ENCODE results near the gene PSMA1. TPM values are rescaled to one million over a fixed set of nuclear protein-coding genes. Genes with fewer than 3 reads are reported as not detected.

PSMA1 gene
- total and polyA plus RNA-seq, 2 of the 8 experiments (the other 6 are each of a cell fraction or from before 2014, with no cell fraction given) = 148 to 159 TPM

DNA sequence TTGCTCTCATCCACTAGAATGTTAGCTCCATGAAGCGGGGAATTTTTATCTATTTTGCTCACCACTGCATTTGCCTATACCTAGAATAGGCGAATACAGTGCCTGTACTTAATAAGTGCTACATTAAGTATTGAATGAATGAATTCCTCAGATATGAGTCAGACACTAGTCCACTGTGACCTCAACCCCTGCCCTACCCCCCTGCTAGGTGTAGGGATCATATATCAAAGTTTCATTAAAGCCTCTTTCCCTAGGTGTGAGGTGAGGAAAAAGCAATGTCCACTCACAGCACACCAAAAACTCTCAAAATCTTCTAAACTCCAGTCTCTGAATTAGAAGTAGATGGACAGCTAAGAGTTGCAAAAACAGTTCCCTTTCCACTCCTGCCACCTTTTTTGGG is 9.8 kb upstream of the PSMA1 start:
- Histone ChIP-seq H3K36me3 (ENCODE audit: control insufficient read depth in 2 of 4, insufficient read depth in 4 of 4, low read length in 3 of 4) (no peaks in the 10 kb centered on the region), H3K23ac (ENCODE audit: insufficient read length) (no peak overlapping the region), H3K23me2 (ENCODE audit: low read depth, low read length) (no peaks in the 10 kb centered on the region), H2BK12ac (ENCODE audit: low read depth, low read length) (no peak overlapping the region), H2BK20ac (ENCODE audit: low read length) (no peak overlapping the region), H3K4me2 (ENCODE audit: insufficient read depth in 1 of 2, low read depth in 2 of 2, low read length in 2 of 2) (no peak overlapping the region), H2AFZ (ENCODE audit: low read length) (no peak overlapping the region), H2BK5ac (ENCODE audit: low read depth, low read length) (no peak overlapping the region), H3K4ac (replicated peaks; ENCODE audit: insufficient read length, low read depth, low read length) (no peak overlapping the region), H3K79me2 (ENCODE audit: control insufficient read depth in 1 of 2, insufficient read depth in 2 of 2, low read length in 2 of 2) (no peaks in the 10 kb centered on the region), H3K27ac (ENCODE audit: low read depth, low read length) (no peak overlapping the region), H3K9ac (replicated peaks in 1 of 4; ENCODE audit: extremely low read depth in 1 of 4, low read depth in 3 of 4, low read length in 3 of 4) (no peak overlapping the region), H3K27me3 (replicated peaks in 1 of 4; ENCODE audit: control insufficient read depth in 3 of 4, extremely low read depth in 1 of 4, insufficient read depth in 3 of 4, low read length in 3 of 4) (no peaks in the 10 kb centered on the region), H2BK120ac (replicated peaks; ENCODE audit: low read depth, low read length) (no peak overlapping the region), H3K56ac (replicated peaks; ENCODE audit: insufficient read length, low read depth, low read length) (no peak overlapping the region), H4K91ac (replicated peaks; ENCODE audit: insufficient read length, low read length) (no peak overlapping the region), H3K4me3 (ENCODE audit: extremely low read depth in 1 of 4, insufficient read depth in 2 of 4, low read depth in 3 of 4, low read length in 4 of 4) (no peak overlapping the region), H2AK5ac (ENCODE audit: low read depth, low read length) (no peak overlapping the region), H3K4me1 (replicated peaks in 1 of 4; ENCODE audit: control insufficient read depth in 3 of 4, insufficient read depth in 4 of 4, low read length in 3 of 4) (no peaks in the 10 kb centered on the region), H3K79me1 (ENCODE audit: low read depth, low read length) (no peaks in the 10 kb centered on the region), H3K9me3 (ENCODE audit: insufficient read depth in 2 of 2, low read depth in 1 of 2, low read length in 1 of 2) (no peaks in the 10 kb centered on the region), H4K5ac (ENCODE audit: insufficient read length, low read depth, low read length) (no peak overlapping the region), H4K20me1 (replicated peaks in 1 of 2; ENCODE audit: control insufficient read depth in 1 of 2, insufficient read depth in 2 of 2, low read length in 2 of 2) (no peaks in the 10 kb centered on the region), H3K18ac (ENCODE audit: extremely low read depth, low read length) (no peak overlapping the region), H3K14ac (ENCODE audit: insufficient read length) (no peak overlapping the region), H2BK15ac (ENCODE audit: low read length) (no peak overlapping the region), H4K8ac (ENCODE audit: extremely low read depth, insufficient read depth, low read length) (no peak overlapping the region)
- ChIA-PET POLR2A (ENCODE audit: partially characterized antibody) (interaction anchor here (1.2 kb wide), 1 partner anchor 9 kb away, joined by 6 read pairs; the partner anchor contains the start of gene PSMA1), CTCF (ENCODE audit: partially characterized antibody) (interaction anchor here (1.1 to 1.5 kb wide), 5 partner anchors 9 to 378 kb away, joined by 3 to 5 read pairs (median 3); partner anchors contain the start of genes PDE3B and PSMA1)
- TF ChIP-seq EGR1 (IDR thresholded peaks at IDR 0.05; ENCODE audit: borderline replicate concordance, low read depth, low read length) (no peak), CHD2 (IDR thresholded peaks at IDR 0.05; ENCODE audit: low read length) (no peak), POU5F1 (IDR thresholded peaks at IDR 0.05; ENCODE audit: low read depth, low read length) (no peak), CTBP2 (IDR thresholded peaks at IDR 0.05; ENCODE audit: borderline replicate concordance, insufficient read depth, insufficient read length, low read length) (no peak), TAF7 (optimal IDR thresholded peaks at IDR 0.05; ENCODE audit: borderline replicate concordance, low read depth, low read length) (no peak), SP2 (IDR thresholded peaks at IDR 0.05; ENCODE audit: low read length) (no peak), ZNF274 (IDR thresholded peaks at IDR 0.05; ENCODE audit: borderline replicate concordance, extremely low read depth, low read length) (no peak), RXRA (IDR thresholded peaks at IDR 0.05; ENCODE audit: insufficient read depth, low read depth, low read length) (no peak)
- DNase-seq (ENCODE audit: low read depth in 1 of 2, low spot score in 2 of 2) (no peak), FAIRE-seq (no peak)
- WGBS, 2 experiments (ENCODE audit: extremely low coverage in 1 of 2, insufficient coverage in 1 of 2, insufficient read length in 1 of 2, insufficient replicate concordance in 2 of 2, low coverage in 1 of 2, low lambda C conversion rate in 2 of 2, missing lambda C conversion rate in 1 of 2) = 86% methylated on average over 2 of the region's 2 CpGs; no CpG with 5 or more reads in 1 of the 2 experiments

Data from H1 (cell line).